Brain pericyte (primary cell): ENCODE data around the gene TMEM178A.

ENCODE experiments used
- DNase-seq: peaks from one replicate; pipeline ENCODE4 v3.0.0-alpha.2; 2012; ENCODE audit warnings: low read depth, low spot score

TMEM178A gene

DNA sequence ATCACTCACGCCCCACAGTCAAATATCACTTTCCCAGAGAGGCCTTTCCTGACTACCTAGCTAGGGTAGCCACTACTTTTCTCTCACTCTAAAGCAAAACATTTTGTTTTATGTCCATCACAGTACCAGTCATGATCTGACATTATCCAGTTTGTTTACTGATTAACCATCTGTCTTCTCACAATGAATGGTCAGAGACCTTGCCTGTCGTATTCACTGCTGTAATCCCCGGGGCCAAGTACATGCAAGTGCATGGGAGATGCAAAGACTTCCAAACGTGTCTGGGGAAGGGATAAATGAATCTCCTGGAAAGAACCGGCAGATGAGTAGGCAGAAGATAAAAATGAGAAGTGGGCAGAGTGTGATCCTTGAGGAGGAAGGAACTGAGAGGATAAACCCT is 73.7 kb downstream of the TMEM178A start:
- no peak for DNase-seq

DNA sequence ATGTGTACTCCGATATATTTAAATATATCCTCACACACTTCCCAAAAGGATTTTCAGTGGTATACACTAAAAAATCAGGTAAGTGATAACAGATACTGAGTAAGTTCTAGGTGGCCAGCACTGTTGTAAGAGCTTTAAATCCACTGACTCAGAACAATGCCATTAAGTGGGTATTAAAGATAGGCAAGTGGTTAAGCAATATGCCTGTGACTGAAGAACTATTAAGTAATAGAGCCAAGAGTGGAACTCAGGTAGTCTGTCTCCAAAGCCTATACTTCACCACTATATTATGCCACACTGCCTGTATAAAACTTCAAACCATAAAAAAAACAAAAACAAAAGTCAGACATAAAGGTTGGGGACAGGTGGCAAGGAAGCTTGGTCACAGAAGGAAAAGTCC is 76.2 kb downstream of the TMEM178A start:
- DNase-seq: no peak

DNA sequence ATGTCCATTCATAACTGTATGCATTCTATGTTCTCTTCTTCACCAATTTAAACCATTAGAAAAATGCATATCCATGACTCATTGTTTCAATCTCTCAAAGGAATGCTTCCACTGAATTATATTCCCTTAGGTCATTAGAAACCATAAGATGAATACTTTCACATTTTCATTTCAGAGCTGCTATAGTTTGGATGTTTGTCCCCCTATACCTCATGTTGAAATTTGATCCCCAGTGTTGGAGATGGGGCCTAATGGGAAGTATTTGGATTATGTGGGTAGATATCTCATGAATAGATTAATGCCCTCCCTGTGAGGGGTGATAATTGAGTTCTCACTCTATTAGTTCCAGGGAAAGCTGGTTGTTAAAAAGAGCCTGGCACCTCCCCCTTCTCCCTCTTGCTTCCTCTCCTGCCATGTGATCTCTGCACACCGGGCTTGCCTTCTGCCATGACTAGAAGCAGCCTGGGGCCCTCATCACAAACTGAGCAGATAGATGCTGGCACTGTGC is 77.6 kb downstream of the TMEM178A start:
- no peak for DNase-seq

DNA sequence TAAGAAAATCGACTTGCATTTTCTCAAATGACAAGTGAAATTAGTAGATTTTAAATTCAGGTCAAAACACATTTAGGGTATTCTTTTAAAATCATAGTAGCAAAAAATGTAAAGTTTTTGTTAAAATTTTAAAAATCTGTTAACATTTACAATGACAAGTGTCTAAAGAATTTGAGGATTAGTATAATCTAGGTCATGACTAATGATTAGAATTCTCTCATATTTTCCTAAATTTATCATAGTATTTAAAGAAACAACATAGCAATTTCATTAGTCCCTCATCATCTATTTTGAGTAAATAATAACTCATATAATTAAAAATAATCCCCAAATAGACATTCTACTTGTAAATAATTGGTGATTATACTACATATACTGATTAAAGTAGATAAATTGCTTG is 89.7 kb downstream of the TMEM178A start:
- no peak for DNase-seq

DNA sequence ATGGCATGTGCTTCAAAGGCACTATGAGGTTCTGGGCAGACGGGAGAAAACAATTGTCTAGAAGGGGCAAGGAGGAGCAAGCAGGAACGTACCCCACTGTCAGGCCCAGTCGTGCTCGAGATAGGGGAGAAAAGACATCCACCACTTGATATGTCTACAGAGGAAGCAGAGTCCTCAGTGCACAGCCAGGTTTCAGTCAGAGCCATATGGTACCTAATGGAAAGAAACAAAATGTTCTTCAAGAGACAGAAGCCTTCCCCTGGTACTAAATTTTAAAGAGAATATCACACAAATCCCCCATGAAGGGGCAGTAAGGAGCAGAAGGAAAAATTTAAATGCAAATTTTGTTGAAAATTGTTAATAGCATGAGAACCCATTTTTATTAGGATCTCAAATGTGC is 91.4 kb downstream of the TMEM178A start:
- no peak for DNase-seq

DNA sequence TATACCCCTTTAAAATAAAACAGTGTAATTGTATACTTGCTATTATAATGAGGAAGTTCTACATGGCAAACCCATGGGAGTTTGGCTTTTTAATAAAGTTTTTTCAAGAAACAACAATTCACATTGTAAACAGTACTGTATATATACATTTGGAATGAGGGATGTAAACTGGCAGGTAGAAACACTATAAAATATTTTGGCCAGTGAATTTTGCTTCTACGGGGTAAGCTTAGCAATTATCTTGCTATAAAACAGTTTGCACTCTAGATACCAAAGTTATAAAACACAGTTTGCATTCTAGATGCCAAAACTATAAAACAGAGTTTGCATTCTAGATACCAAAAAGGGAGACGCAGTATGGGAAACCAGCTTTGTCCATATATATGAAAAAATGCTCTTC is 96.7 kb downstream of the TMEM178A start:
- DNase-seq: no peak
